LoVo (cell line): ENCODE measurements around the gene TWNK.
A peak's percentile ranks its signal among the peaks of the same experiment; 100 is the strongest.

Experiments used
- DNase-seq: peaks from one replicate; pipeline ENCODE4 v3.0.0-alpha.2; 2016; ENCODE audit warnings: low spot score

The TWNK gene

DNA sequence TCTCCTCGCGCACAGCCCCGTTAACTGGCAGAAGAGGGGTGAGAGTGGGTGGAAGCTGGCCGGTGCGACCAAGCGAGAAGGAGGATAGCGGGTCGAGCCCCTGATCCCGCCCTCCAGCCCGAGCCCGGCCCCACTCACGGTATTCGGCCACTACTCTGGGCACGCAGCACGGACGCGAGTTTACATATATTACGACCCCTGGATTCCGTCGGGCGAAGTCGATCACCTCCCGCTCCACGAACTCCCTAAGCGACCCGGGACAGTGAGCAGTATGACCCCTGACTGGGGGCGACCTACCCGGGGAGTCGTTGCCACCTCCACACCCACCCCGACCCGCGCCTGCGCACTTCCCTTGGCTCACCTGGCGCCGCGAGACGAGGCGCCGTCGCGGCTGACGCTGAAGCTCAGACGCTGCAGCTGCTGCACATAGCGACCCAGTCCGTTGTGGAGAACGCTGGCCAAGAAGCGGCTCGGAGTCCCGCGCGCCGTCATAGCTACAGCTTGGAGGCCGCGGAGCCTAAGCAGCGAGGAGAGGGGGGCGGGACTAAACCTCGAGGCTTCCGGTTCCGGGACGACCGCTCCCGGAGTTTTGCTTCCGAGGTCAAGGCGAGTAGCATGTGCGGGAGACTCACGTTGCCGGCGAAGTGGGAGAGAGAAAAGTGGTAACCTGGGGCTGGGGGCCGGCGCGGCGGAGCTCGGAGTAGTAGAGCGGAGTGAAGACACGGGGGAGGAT lies at the start of gene TWNK, which contains the start of gene MRPL43:
Gene TWNK, plus strand, starts transcription at position 592 of the 733 bp plus-strand sequence. CDS start 668 bp downstream, outside the sequence.
Gene MRPL43, minus strand, starts transcription at position 546 of the 733 bp plus-strand sequence. Its CDS starts 54 bp downstream, at position 492.
- DNase-seq: peak; percentile 81

GRCh38 chr10:100939763-100940344 lies 47.5 kb upstream of the TWNK start:
- DNase-seq: no peak

DNA sequence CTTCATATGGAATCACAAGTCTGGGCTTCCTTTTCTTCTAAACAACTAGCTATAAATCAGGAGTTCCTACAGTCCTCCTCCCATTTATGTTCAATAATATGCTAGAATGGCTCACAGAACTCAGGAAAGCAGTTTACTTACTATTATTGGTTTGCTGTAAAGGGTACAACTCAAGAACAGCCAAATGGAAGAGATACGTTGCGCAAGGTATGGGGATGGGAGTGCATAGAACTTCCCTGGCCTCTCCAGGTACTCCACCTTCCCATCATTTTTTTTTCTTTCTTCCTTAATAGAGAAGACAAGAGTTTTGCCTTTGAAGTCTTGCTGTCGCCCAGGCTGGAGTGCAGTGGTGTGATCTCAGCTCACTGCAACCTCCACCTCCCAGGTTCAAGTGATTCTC lies 45.1 kb upstream of the TWNK start:
- no peak for DNase-seq

GRCh38 chr10:100943508-100943907 lies 43.8 kb upstream of the TWNK start:
- no peak for DNase-seq

- DNase-seq: no peak
These were observed 41.6 kb upstream of the TWNK start for GRCh38 chr10:100945754-100946153.

DNA sequence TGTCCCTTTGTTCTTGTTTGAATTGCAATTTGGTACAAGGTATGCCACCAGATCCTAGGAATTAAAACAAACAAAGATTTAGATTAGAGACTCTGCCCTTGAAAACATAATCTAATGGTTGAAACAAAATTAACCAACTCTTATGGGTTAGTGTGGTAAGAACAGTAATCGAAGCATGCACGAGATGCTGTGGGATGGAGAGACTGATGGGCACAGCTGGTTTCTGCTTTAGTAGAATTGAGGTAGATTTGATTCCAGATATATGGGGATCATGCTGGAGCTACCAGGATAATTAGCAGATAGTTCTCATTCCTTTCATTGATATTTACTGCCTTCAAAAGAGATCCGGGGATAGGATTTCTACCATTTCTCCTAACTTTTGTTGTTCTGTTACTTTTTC lies 38.4 kb upstream of the TWNK start:
- no peak for DNase-seq

GRCh38 chr10:100960251-100960650 lies 27.1 kb upstream of the TWNK start:
- no peak for DNase-seq

- DNase-seq: no peak
These were observed 24.8 kb upstream of the TWNK start for GRCh38 chr10:100962351-100963080.

- DNase-seq: no peak
These were observed 23.5 kb upstream of the TWNK start for GRCh38 chr10:100963826-100964225.

GRCh38 chr10:100965820-100966219 lies 21.5 kb upstream of the TWNK start:
- no peak for DNase-seq

GRCh38 chr10:100966887-100967286 lies 20.5 kb upstream of the TWNK start:
- no peak for DNase-seq

GRCh38 chr10:100967332-100967731 lies 20.0 kb upstream of the TWNK start:
- DNase-seq: no peak

GRCh38 chr10:100968062-100968736 lies 19.1 kb upstream of the TWNK start:
- no peak for DNase-seq

- no peak for DNase-seq
These were observed 18.5 kb upstream of the TWNK start for GRCh38 chr10:100968863-100969186.

- peak; percentile 46 for DNase-seq
These were observed 17.9 kb upstream of the TWNK start, which contains the start of gene SEMA4G for GRCh38 chr10:100969187-100970075. Gene SEMA4G, plus strand, starts transcription at chr10:100969504. Its CDS starts 3,409 bp downstream, at chr10:100972913.

DNA sequence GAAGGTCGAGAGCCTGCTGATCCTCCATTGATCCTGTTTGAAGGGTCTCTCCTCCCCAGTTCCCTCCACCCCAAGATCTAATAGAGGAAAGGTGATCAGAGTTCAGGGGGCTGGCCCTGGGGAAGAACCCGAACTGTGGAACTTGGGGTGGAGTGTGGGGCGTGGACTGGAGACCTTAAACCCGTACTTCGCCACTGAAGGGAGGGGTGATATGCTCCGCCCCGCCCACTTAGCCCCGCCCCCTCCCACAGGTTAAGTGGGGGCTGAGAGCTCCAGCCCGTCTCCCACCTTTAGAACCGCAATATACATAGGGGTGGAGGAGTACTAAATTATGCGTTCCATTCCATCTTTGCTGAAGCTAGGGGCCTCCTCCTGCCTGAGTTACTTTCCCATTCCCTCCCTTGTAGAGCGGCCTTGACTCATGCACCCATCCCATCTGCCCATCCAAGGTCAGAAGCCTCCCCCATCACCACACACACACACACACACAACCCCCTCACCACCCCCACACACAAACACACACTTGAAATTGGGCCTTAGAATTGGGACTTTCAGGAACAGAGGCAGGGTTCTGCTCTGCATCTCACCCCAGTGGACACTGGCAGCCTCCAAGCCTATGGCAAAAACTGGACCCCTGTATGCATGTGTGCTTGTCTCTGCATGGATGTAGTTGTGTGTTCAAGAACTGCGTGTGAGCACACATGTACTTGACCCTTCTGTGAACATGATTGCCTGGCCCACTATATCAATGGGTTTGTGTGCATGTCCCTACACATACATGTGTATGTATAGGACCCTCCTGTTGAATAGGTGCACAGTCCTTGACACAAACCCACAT lies 17.0 kb upstream of the TWNK start:
- DNase-seq: peak; percentile 27

- peak; percentile 66 for DNase-seq
These were observed 16.2 kb upstream of the TWNK start for GRCh38 chr10:100970914-100971811.

GRCh38 chr10:100972115-100972903 lies 15.0 kb upstream of the TWNK start:
- no peak for DNase-seq
